HFF-Myc (cell line): ENCODE data around the gene C1QTNF9B.

Experiments used
- DNase-seq: peaks from one replicate; pipeline ENCODE4 v3.0.0-alpha.2; 2011; ENCODE audit warnings: low read depth; ENCODE audit errors: extremely low read depth
- H3K4me3 ChIP-seq: replicated peaks from 2 replicates; pipeline ENCODE4 v1.5.1; 2011; ENCODE audit warnings: low read depth, mild to moderate bottlenecking, control low read depth, low read length
- TF ChIP-seq, protein P1 (sequence below): IDR thresholded peaks from 2 replicates; pipeline ENCODE4 v1.5.1; 2012; ENCODE audit warnings: mild to moderate bottlenecking, low read depth, low read length, control low read depth; ENCODE audit errors: missing control alignments

Gene C1QTNF9B

GRCh38 chr13:23866420-23867026 is 30.8 kb downstream of the C1QTNF9B start:
- no peak overlapping the region for H3K4me3 ChIP-seq
- TF ChIP-seq, protein P1, sequence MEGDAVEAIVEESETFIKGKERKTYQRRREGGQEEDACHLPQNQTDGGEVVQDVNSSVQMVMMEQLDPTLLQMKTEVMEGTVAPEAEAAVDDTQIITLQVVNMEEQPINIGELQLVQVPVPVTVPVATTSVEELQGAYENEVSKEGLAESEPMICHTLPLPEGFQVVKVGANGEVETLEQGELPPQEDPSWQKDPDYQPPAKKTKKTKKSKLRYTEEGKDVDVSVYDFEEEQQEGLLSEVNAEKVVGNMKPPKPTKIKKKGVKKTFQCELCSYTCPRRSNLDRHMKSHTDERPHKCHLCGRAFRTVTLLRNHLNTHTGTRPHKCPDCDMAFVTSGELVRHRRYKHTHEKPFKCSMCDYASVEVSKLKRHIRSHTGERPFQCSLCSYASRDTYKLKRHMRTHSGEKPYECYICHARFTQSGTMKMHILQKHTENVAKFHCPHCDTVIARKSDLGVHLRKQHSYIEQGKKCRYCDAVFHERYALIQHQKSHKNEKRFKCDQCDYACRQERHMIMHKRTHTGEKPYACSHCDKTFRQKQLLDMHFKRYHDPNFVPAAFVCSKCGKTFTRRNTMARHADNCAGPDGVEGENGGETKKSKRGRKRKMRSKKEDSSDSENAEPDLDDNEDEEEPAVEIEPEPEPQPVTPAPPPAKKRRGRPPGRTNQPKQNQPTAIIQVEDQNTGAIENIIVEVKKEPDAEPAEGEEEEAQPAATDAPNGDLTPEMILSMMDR: no peak
- DNase-seq: no peak

GRCh38 chr13:23865906-23866305 is 31.4 kb downstream of the C1QTNF9B start:
- no peak for DNase-seq
- TF ChIP-seq, protein P1: no peak
- H3K4me3 ChIP-seq: no peak overlapping the region

- DNase-seq: no peak
- H3K4me3 ChIP-seq: no peak overlapping the region
- TF ChIP-seq, protein P1: no peak
Measured at GRCh38 chr13:23865026-23865425, 32.3 kb downstream of the C1QTNF9B start.

GRCh38 chr13:23861310-23861709 is 36.0 kb downstream of the C1QTNF9B start:
- TF ChIP-seq, protein P1: no peak
- DNase-seq: no peak
- H3K4me3 ChIP-seq: no peak overlapping the region

DNA sequence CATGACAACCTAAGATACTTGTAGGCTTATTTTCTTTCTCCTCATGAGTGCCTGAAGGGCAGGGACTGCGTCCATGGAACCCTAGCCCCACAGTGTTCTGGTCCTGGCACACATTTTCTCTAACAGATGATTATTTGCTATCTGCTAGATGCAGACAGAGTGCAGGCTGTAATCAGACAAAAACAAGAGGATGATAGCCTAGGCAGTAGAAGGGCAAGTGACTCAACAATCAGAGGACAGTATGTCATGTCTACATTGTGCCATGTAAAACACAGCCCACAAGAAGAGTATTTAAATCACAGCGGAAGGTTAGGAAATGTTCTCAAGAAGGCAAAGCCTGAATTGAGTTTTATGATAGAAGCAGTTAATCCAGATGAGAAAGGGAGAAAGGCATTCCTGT is 37.4 kb downstream of the C1QTNF9B start:
- DNase-seq: no peak
- H3K4me3 ChIP-seq: no peak overlapping the region
- TF ChIP-seq, protein P1: no peak

GRCh38 chr13:23859455-23859854 is 37.8 kb downstream of the C1QTNF9B start:
- no peak overlapping the region for H3K4me3 ChIP-seq
- TF ChIP-seq, protein P1: no peak
- no peak for DNase-seq

- no peak for DNase-seq
- TF ChIP-seq, protein P1: no peak
- no peak overlapping the region for H3K4me3 ChIP-seq
Measured at GRCh38 chr13:23858546-23858945, 38.8 kb downstream of the C1QTNF9B start.
